NCI-H2196 treated with DMSO at 0.1 percent for 48 hours (cell line): Measurements from ENCODE around the gene WNT1.

Experiments
- DNase-seq: peaks from one replicate; lab custom pipeline; 2025; ENCODE audit not compliant: unreplicated experiment; lab: John Stamatoyannopoulos, UW

Gene WNT1

GRCh38 chr12:48980389-48980952 lies 2.3 kb downstream of the WNT1 start:
- no peak for DNase-seq

DNA sequence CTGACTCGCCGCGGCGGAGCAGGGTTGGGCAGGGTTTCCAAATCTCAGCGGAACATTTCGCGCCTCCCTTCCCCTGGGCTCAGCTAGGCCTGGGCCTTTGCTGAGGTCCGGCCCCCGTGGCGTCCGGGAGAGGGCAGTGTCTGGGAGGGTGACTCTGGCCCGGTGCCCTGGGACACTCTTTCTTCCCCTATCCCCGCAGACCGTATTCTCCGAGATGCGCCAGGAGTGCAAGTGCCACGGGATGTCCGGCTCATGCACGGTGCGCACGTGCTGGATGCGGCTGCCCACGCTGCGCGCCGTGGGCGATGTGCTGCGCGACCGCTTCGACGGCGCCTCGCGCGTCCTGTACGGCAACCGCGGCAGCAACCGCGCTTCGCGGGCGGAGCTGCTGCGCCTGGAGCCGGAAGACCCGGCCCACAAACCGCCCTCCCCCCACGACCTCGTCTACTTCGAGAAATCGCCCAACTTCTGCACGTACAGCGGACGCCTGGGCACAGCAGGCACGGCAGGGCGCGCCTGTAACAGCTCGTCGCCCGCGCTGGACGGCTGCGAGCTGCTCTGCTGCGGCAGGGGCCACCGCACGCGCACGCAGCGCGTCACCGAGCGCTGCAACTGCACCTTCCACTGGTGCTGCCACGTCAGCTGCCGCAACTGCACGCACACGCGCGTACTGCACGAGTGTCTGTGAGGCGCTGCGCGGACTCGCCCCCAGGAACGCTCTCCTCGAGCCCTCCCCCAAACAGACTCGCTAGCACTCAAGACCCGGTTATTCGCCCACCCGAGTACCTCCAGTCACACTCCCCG lies 3.0 kb downstream of the WNT1 start:
- DNase-seq: no peak

DNA sequence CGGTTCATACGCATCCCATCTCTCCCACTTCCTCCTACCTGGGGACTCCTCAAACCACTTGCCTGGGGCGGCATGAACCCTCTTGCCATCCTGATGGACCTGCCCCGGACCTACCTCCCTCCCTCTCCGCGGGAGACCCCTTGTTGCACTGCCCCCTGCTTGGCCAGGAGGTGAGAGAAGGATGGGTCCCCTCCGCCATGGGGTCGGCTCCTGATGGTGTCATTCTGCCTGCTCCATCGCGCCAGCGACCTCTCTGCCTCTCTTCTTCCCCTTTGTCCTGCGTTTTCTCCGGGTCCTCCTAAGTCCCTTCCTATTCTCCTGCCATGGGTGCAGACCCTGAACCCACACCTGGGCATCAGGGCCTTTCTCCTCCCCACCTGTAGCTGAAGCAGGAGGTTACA lies 3.6 kb downstream of the WNT1 start:
- DNase-seq: no peak

- no peak for DNase-seq
Measured at GRCh38 chr12:48982397-48983080, 4.4 kb downstream of the WNT1 start.

DNA sequence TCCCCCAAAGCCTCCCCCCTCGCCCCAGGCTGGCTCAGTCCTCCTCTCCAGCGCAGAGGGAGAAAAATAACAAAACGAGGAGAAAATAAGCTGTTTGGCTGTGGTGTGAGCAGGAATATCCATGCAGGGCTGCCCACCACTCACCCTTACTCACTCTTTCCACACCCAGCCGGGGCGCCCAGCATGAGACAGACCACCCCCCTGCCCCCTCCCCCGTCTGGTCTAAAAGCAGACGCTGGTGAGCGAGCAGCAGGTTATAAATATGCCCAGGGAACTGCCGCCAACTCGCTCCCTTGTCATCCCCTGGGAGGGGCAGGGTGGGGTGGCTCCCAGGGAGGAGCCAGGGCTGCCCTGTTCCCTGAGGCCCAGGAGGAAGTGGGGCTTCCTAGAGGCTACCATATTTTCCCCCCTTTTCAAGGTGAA lies 7.4 kb downstream of the WNT1 start:
- DNase-seq: no peak

DNA sequence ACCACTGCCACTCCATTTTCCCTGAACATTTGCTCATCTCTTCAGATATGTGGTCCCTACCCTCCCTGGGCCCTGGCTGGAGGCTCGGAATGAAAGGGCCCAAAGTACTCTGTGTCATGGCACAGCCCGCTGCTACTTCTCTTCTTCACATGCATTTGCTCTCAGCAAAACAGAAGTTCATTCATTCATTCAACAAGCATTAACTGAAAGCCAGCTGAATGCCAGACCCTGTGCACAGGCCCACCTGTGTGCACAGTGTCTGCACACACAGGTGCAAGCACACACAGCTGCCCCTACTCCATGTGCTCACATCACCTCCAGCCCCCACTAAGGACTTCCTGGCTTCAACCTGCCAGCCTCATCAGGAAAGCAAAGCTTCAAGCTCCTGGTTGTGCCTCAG lies 7.8 kb downstream of the WNT1 start:
- DNase-seq: no peak

DNA sequence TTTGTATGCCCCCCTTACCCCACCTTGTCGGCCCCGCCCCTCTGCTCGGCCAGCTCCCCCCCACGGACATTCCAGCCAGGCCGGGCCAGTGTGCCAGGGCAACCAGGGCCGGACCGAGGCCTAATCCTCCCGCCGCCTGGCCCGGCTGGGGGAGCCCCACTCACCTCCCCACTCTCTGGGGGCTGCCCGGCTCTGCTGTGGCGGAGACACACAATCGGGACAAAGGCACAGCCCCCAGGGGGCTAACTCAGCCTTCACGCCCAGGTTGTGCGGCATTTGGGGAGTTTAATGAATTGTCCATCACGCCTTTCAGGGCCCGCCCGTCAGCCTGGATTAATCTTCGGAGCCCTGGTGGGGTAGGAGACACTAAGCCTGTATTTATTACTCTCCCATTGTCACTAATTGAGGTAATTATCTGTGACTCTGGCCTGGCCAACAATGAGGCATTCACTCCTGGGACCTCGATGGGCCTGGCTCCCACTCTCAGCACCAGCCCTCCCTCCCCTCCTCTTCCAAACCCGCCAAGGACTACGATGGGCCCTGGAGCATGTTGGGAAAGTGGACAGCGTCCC lies 8.7 kb downstream of the WNT1 start:
- no peak for DNase-seq

- peak; percentile 38 for DNase-seq
Measured at GRCh38 chr12:48988030-48988649, 10.0 kb downstream of the WNT1 start.

- no peak for DNase-seq
Measured at GRCh38 chr12:48990552-48990951, 12.4 kb downstream of the WNT1 start.

DNA sequence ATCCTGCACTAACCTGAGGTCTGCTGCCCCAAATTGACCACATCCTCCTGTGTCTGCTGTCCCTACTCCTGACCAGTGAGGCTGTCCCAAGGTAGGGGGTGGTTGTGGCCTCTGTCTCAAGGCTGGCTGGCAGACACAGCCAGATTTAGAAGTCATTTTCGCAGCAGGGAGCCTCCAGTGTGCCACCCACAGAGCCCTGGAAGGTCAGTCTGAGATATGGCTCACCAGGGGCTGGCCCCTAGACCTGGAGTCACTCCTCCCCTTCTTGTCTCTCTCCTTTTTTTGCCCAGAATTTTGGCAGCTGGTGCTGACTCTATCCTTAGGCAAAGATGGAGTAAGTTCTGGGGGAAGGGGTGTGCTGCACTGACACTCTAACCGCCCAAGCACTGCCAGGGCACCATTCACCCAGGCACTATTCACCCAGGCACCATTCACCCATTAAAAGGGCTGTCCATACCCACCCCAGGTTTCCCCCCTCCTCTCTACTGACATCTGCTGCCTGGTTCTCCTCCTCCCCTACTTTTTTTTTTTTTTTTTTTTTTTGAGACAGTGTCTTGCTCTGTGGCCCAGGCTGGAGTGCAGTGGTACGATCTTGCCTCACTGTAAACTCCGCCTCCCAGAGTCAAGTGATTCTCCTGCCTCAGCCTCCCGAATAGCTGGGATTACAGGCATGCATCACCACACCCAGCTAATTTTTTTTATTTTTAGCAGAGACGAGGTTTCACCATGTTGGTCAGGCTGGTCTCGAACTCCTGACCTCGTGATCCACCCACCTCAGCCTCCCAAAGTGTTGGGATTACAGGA lies 13.3 kb downstream of the WNT1 start:
- DNase-seq: no peak

DNA sequence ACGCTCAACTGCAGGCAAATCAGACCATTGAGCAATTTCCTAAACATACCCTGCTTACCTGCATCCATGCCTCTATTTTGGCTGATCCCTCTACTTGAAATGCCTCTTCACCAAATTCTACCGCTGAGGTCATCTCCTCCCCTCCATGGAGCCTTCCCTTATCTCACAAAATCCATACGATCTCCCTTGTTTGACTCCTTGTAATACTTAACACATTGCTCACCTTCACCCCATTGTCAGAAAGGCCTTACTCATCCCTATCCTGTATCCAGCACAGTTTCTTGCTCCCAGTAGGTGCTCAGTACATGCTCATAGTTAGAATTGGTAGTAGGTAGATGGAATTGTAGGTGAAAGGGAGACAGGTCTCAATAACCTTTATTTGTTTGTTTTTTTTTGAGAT lies 15.7 kb downstream of the WNT1 start:
- no peak for DNase-seq

GRCh38 chr12:48994224-48995085 lies 16.3 kb downstream of the WNT1 start:
- no peak for DNase-seq

DNA sequence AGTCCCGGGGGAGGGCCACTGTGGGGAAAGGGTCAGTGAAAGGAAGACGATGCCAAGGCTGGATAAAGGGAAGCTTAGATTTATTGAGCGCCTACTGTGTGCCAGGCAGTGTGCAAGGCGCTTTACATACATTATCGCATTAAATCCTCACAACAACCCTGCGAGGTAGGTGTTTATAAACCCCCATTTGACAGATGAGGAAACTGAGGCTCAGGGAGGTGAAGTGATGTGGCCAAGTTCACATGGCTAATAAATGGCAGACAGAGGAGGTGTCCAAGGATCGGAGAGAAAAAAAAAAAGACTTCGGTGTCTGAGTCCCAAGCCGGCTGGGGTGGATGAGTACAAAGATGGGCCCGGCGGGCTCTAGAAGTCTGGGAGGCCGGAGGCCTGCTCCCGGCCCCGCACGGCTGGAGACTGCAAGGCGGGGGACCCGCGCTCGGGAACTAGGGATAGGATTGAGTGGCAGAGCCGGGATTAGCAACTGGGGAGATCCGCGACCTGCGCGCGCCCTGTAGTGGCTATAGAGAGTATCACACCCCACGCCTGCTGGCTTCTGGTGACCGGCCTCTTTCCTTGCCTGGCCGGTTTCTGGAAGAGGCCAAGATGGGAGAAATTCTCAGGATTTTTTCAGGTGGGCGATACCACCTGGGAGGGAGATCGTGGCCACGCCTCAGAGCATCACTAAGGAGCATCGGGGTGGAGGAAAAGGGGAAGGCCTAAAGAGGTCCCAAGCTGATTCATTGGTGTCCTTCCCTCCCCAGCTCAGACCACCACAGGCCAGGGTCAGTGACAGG lies 17.2 kb downstream of the WNT1 start:
- peak; percentile 73 for DNase-seq

DNA sequence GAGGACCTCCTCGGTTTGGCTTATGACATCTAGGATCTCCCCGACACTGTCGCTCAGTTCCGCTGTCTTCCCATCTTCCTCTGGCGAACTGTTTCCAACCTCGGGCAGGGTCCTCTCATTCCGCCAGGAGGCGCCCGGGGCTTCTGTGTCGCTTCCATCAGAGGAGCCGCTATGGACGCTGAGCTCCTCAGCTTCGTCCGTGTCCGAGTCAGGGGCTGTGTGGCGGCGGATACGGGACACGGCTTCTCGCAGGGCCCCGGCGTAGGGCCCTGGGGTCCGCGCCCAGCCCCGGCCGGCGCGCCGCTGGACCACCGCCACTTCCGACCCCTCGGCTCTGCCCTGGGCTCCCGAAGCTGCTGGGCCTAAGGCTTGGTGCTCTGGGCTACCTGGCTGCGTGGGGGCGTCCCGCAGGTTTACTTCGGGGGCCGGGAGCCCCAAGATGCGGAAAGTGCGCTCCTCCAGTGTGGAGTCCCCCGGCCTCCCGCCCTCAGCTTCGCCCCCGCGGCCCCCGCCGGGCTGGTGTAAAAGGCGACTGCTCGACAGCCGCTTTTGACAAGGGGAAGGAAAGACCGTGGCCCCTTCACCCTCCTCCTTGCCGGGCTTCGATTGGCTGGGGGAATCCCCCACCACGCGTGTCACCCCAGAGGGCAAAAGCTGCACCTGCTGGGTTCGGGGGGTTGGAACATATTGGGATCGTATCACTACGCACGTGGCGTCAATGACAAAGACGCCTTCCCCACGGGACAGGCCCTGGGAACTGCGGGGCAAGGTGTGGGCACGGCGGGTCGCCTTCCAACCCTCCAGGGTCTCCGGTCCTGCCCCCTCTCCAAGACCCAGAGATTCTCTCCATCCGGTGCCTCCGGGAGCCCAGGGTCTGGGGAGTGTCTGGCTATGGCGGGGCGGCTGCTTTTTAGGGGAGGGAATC lies 18.9 kb downstream of the WNT1 start:
- no peak for DNase-seq

- DNase-seq: no peak
Measured at GRCh38 chr12:48997719-48998496, 19.8 kb downstream of the WNT1 start.

DNA sequence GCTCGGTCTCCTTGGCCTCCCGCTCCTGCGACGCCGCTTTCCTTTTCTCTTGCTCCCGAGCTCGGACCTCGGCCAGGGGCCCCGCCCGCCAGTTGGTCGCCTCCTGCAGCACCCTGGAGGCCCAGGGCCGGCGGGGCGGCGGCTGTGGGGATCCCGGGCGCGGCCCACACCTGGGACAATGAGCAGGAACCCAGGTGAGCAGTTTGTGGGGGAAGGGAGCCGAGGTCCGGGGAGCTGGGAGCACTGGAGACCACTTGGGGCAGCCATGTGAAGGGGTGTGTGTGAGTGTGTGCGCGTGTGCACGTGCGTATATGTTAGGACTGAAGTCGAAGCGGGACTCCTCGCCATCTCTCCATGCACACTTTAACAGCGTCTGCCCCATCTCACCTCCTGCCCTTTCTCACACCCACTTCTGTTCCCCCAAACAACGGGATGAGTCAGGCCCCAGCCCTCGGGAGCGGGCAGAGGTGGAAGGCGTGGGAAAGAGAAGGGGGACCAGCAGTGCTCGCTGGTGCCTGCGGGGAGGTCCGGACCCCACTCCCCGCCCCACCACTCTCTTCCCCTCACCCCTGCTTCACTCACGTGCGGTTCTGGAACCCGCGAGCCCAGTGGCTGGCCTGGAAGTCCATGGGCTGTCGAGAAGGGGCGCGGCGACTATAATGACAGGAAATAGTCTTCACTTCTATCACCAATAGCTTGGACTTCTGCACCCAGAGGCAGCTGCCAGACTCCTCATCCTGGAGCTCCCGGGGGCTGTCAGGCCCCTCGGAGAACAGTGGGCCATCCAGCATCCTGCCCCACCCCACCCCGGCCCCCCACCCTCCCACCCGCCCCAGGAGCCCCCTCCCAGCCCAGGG lies 20.6 kb downstream of the WNT1 start:
- no peak for DNase-seq
